ENCODE results near the gene TRIM46.

- TF ChIP-seq CTCF (IDR thresholded peaks at IDR 0.05; ENCODE audit: insufficient read depth, low read depth, low read length) (no peak), EZH2 (IDR thresholded peaks at IDR 0.05; ENCODE audit: insufficient read depth, low read length) (no peak)
These were observed 24.9 kb downstream of the TRIM46 start for GRCh38 chr1:155198547-155198906.

Data from astrocyte (in vitro differentiated cells and primary cell).